GM12874 (cell line): Measurements from ENCODE around the gene ATOH7.

Experiments
- CTCF ChIP-seq: IDR thresholded peaks from 2 replicates; pipeline ENCODE4 v1.5.1; 2011; ENCODE audit warnings: low read depth, mild to moderate bottlenecking, control low read depth, low read length, moderate library complexity; ENCODE audit not compliant: insufficient read depth

ATOH7 gene

GRCh38 chr10:68211669-68212068 is 20.2 kb downstream of the ATOH7 start:
- TF ChIP-seq CTCF: no peak

- TF ChIP-seq CTCF: peak; percentile 65
Measured at GRCh38 chr10:68208424-68209042, 23.4 kb downstream of the ATOH7 start.

GRCh38 chr10:68202960-68203353 is 29.0 kb downstream of the ATOH7 start:
- no peak for TF ChIP-seq CTCF

GRCh38 chr10:68196701-68197100 is 35.2 kb downstream of the ATOH7 start:
- TF ChIP-seq CTCF: no peak

- TF ChIP-seq CTCF: no peak
Measured at GRCh38 chr10:68194290-68194689, 37.6 kb downstream of the ATOH7 start.

- no peak for TF ChIP-seq CTCF
Measured at GRCh38 chr10:68192113-68192512, 39.8 kb downstream of the ATOH7 start.

- TF ChIP-seq CTCF: no peak
Measured at GRCh38 chr10:68188835-68189234, 43.1 kb downstream of the ATOH7 start.
